GM19467 (cell line): ENCODE results near the gene KRTAP25-1.

Experiments used
- ATAC-seq: cut with Tn5 transposase; IDR thresholded peaks from one replicate; pipeline ENCODE4 v1.9.1; 2021; ENCODE audit warnings: mild to moderate bottlenecking, moderate library complexity; ENCODE audit not compliant: unreplicated experiment

KRTAP25-1 gene

GRCh38 chr21:30249936-30250335, 39.4 kb downstream of the KRTAP25-1 start:
- ATAC-seq: no peak

- no peak for ATAC-seq
These were observed 40.5 kb downstream of the KRTAP25-1 start for GRCh38 chr21:30248844-30249243.

GRCh38 chr21:30245061-30245460, 44.3 kb downstream of the KRTAP25-1 start:
- ATAC-seq: no peak

GRCh38 chr21:30243691-30244090, 45.6 kb downstream of the KRTAP25-1 start:
- ATAC-seq: no peak

GRCh38 chr21:30240661-30241060, 48.7 kb downstream of the KRTAP25-1 start:
- ATAC-seq: no peak
